HepG2 (cell line): Measurements from ENCODE around the gene C9orf43. TPM values are rescaled to one million over a fixed set of nuclear protein-coding genes. Genes with fewer than 3 reads are reported as not detected.
A peak's percentile ranks its signal among the peaks of the same experiment; 100 is the strongest.

Source experiments
- ATAC-seq: fragments of 200-7000 bp; cut with Tn5 transposase; 3 replicates; pipeline ENCODE4 v1.9.1; 2020; ENCODE audit warnings: mild to moderate bottlenecking, moderate library complexity
- BruUV-seq: library from RNA; stranded (reverse); fragments of 400-500 nt; replicated peaks from 2 replicates; lab custom pipeline; 2021; lab: Mats Ljungman, UMichigan
- CTCF ChIA-PET: fragments of 300-600 bp; formaldehyde crosslinking; extraction: SDS; loops from one replicate; lab custom pipeline; 2021; ENCODE audit warnings: low total read pairs, inconsistent platforms, low intra/inter-chr PET ratio; lab: Yijun Ruan, JAX
- POLR2A ChIA-PET: fragments of 350-600 bp; sonication (Branson Sonifier 250); formaldehyde crosslinking; loops from one replicate; lab custom pipeline; 2020; ENCODE audit warnings: antibody characterized with exemption, inconsistent platforms; lab: Yijun Ruan, JAX
- DNase-seq: peaks from one replicate; pipeline ENCODE4 v3.0.0-alpha.2; 2015; ENCODE audit warnings: low spot score
- FAIRE-seq: peaks from 3 replicates; lab custom pipeline; 2011; peaks lifted over from hg19 to GRCh38; lab: Jason Lieb, UNC
- H2AFZ ChIP-seq: one replicate; pipeline ENCODE4 v1.6.1; 2011; ENCODE audit warnings: low read length, inconsistent platforms
- H3K27ac ChIP-seq: fragments of 300-600 bp; 3 replicates; pipeline ENCODE4 v1.8.0; 2011; ENCODE audit warnings: mixed run types, mild to moderate bottlenecking, mixed read lengths, low read length, inconsistent platforms; ENCODE audit not compliant: insufficient read depth; ENCODE audit errors: extremely low read length
- H3K27me3 ChIP-seq, 2 experiments: fragments of 200-600 bp in 1 of 2; 2 replicates in 1 of 2; 3 replicates in 1 of 2; pipeline versions ENCODE4 v1.6.0 to v1.8.0; 2011; ENCODE audit warnings: low read length in 2 of 2, mild to moderate bottlenecking in 2 of 2, moderate library complexity in 2 of 2, inconsistent platforms in 1 of 2; ENCODE audit not compliant: insufficient read depth in 2 of 2, control insufficient read depth in 1 of 2
- H3K36me3 ChIP-seq, 2 experiments: fragments of 200-600 bp in 1 of 2; replicated peaks in 1 of 2; 2 replicates in 1 of 2; 3 replicates in 1 of 2; pipeline versions ENCODE4 v1.5.1 to v1.8.0; 2011; ENCODE audit warnings: low read length in 2 of 2, inconsistent platforms in 1 of 2; ENCODE audit not compliant: insufficient read depth in 2 of 2, control insufficient read depth in 1 of 2
- H3K4me1 ChIP-seq: 2 replicates; pipeline ENCODE4 v1.5.1; 2012; ENCODE audit warnings: low read length, inconsistent platforms; ENCODE audit not compliant: insufficient read depth
- H3K4me2 ChIP-seq: 2 replicates; pipeline ENCODE4 v1.6.0; 2011; ENCODE audit warnings: low read depth, low read length, inconsistent platforms
- H3K4me3 ChIP-seq, 3 experiments: fragments of 200-600 bp in 1 of 3; sonication (generic), shearing (Covaris generic) in 1 of 3; replicated peaks in 1 of 3; 2 replicates each; pipeline ENCODE4 v1.5.1; 2011 to 2016; ENCODE audit warnings: low read length in 3 of 3, inconsistent platforms in 2 of 3, low read depth in 2 of 3, mild to moderate bottlenecking in 2 of 3, control low read depth in 1 of 3, mixed read lengths in 1 of 3; ENCODE audit not compliant: insufficient read depth in 1 of 3
- H3K79me2 ChIP-seq: one replicate; pipeline ENCODE4 v1.6.1; 2011; ENCODE audit warnings: low read length, inconsistent platforms; ENCODE audit not compliant: insufficient read depth
- H3K9ac ChIP-seq: 2 replicates; pipeline ENCODE4 v1.6.0; 2011; ENCODE audit warnings: mild to moderate bottlenecking, low read depth, low read length, inconsistent platforms; ENCODE audit not compliant: insufficient read depth
- H3K9me3 ChIP-seq: 2 replicates; pipeline ENCODE4 v1.5.1; 2012; ENCODE audit warnings: mild to moderate bottlenecking, low read length
- H4K20me1 ChIP-seq: 2 replicates; pipeline ENCODE4 v1.6.0; 2011; ENCODE audit warnings: inconsistent platforms, mild to moderate bottlenecking, low read length, moderate library complexity; ENCODE audit not compliant: insufficient read depth
- BCLAF1 ChIP-seq: fragments of 450-650 bp; IDR thresholded peaks from 2 replicates; pipeline ENCODE4 v1.6.1; 2017; ENCODE audit warnings: mild to moderate bottlenecking
- GPN1 ChIP-seq: sonication (generic); formaldehyde crosslinking; IDR thresholded peaks from 2 replicates; pipeline ENCODE4 v1.5.1; 2020; ENCODE audit warnings: missing genetic modification reagents, borderline replicate concordance
- HNF1A ChIP-seq, 2 experiments: sonication (generic) in 1 of 2; formaldehyde crosslinking in 1 of 2; IDR thresholded peaks; 2 replicates each; pipeline versions ENCODE4 v1.4.0 to v1.6.1; 2016 to 2020; ENCODE audit warnings: borderline replicate concordance in 1 of 2, low read depth in 1 of 2, mild to moderate bottlenecking in 1 of 2, missing genetic modification reagents in 1 of 2
- MED1 ChIP-seq: sonication (generic); formaldehyde crosslinking; IDR thresholded peaks from 2 replicates; pipeline ENCODE4 v1.4.0; 2020; ENCODE audit warnings: missing genetic modification reagents
- TERF1 ChIP-seq: sonication (generic); formaldehyde crosslinking; IDR thresholded peaks from 2 replicates; pipeline ENCODE4 v1.8.0; 2022; ENCODE audit warnings: mild to moderate bottlenecking, missing genetic modification reagents, moderate library complexity
- THAP11 ChIP-seq: IDR thresholded peaks from 2 replicates; pipeline ENCODE4 v1.6.1; 2016; ENCODE audit warnings: missing biosample characterization, missing genetic modification reagents
- ZNF350 ChIP-seq: sonication (generic); formaldehyde crosslinking; IDR thresholded peaks from 2 replicates; pipeline ENCODE4 v1.4.0; 2020; ENCODE audit warnings: mild to moderate bottlenecking, low read depth, missing genetic modification reagents, borderline replicate concordance
- ZNF501 ChIP-seq: sonication (generic); formaldehyde crosslinking; IDR thresholded peaks from 2 replicates; pipeline ENCODE4 v1.5.1; 2020; ENCODE audit warnings: mild to moderate bottlenecking, moderate library complexity, missing genetic modification reagents
- ZNF530 ChIP-seq: sonication (generic); formaldehyde crosslinking; IDR thresholded peaks from 2 replicates; pipeline ENCODE4 v1.5.0; 2020; ENCODE audit warnings: low read depth, mild to moderate bottlenecking, missing genetic modification reagents
- WGBS: methylation state at CpG from one replicate; pipeline ENCODE4 v1.1.6; 2017; ENCODE audit warnings: low lambda C conversion rate; 5-methylcytosine and 5-hydroxymethylcytosine counted together
- in situ Hi-C: cut with HindIII; loops from 2 replicates; pipeline ENCODE4 v1.10.0; 2017; ENCODE audit warnings: low pct_unique_long_range_greater_than_20kb; ENCODE audit not compliant: extremely low pct_ligation_motif_present
- intact Hi-C: fragments of 100-400 bp; cut with micrococcal nuclease; formaldehyde crosslinking; loops from one replicate; pipeline ENCODE4 v1.10.0; 2022; ENCODE audit not compliant: unreplicated experiment
- polyA plus RNA-seq, 8 experiments: library from polyadenylated mRNA; depleted of rRNA in 3 of 8; stranded (reverse) in 7 of 8; unstranded in 1 of 8; fragments of >200 nt; fragmentation: Illumina TruSeq in 4 of 8; extraction: Trizol in 4 of 8; gene quantifications; 2 replicates each; pipeline versions ENCODE4 v1.2.1 to v1.2.3, GENCODE V29; 2011 to 2016; ENCODE audit warnings: low read depth in 4 of 8, missing spikeins in 1 of 8, mixed read lengths in 1 of 8; ENCODE audit not compliant: insufficient read depth in 1 of 8
- total RNA-seq, 5 experiments: library from RNA; depleted of rRNA; stranded (reverse); fragments of >200 nt; fragmentation: Illumina TruSeq; extraction: Trizol; gene quantifications; 2 replicates each; pipeline ENCODE4 v1.2.3, GENCODE V29; 2016; ENCODE audit warnings: low read depth in 1 of 5

Gene C9orf43
- total and polyA plus RNA-seq, 2 of the 13 experiments (the other 11 are each of a cell fraction or from before 2014, with no cell fraction given) = 0.24 to 0.31 TPM

GRCh38 chr9:113398796-113399195 lies 11.8 kb upstream of the C9orf43 start (continued):
- no peak for TF ChIP-seq BCLAF1
- no peak for TF ChIP-seq TERF1 (CRISPR knock-in tag)
- no peak for TF ChIP-seq MED1

GRCh38 chr9:113399646-113400200 lies 10.8 kb upstream of the C9orf43 start:
- in situ Hi-C loops = loop anchor here (5.0 kb wide), 1 partner anchor 47 kb away; no protein-coding TSS in a partner anchor
- Histone ChIP-seq H3K79me2 (peaks cover 28% of the 10 kb centered on the region), H3K4me2 (peak overlapping the region; percentile 88), H3K27ac (peak overlapping the region; percentile 17), H3K36me3 (no peaks in the 10 kb centered on the region), H3K27me3 (no peaks in the 10 kb centered on the region; a peak in 1 of 5 replicates), H3K9me3 (no peaks in the 10 kb centered on the region), H4K20me1 (no peaks in the 10 kb centered on the region), H3K9ac (peak overlapping the region; percentile 82), H3K4me1 (peaks cover 63% of the 10 kb centered on the region), H3K4me3 (peak overlapping the region; percentile 73 to 91 (median 86)), H2AFZ (no peak overlapping the region)
- ChIA-PET POLR2A (interaction anchor here (1.3 to 3.1 kb wide), 7 partner anchors 10 to 125 kb away, joined by 3 to 50 read pairs (median 7); partner anchors contain the start of genes C9orf43, CDC26, HDHD3 and POLE3), CTCF (no interaction called here)
- no peak for FAIRE-seq
- 87% methylated on average over 3 of the region's 3 CpGs for WGBS
- BruUV-seq = no TSS peak
- no peak for DNase-seq
- intact Hi-C loops = loop anchor here (5.0 to 10.0 kb wide), 2 partner anchors 57 to 125 kb away; partner anchors contain the start of genes CDC26, PRPF4 and WDR31
- no peak for ATAC-seq
- no peak for TF ChIP-seq THAP11 (CRISPR knock-in tag)
- 0 out of 2 replicates have a peak, but pooled peaks have one; percentile 8 for TF ChIP-seq ZNF501
- no peak for TF ChIP-seq ZNF530 (CRISPR knock-in tag)
- TF ChIP-seq GPN1 = no peak
- TF ChIP-seq ZNF350 = no peak
- no peak for TF ChIP-seq HNF1A (IDR thresholded peaks at IDR 0.05; ENCODE audit: low read depth)
- no peak for TF ChIP-seq HNF1A (CRISPR knock-in tag; IDR thresholded peaks at IDR 0.05; ENCODE audit: borderline replicate concordance)
